ENCODE data around the gene IL36A. TPM values are rescaled to one million over a fixed set of nuclear protein-coding genes. Genes with fewer than 3 reads are reported as not detected.

IL36A gene
- total RNA-seq, 1 experiment from 2014 or later = not detected

DNA sequence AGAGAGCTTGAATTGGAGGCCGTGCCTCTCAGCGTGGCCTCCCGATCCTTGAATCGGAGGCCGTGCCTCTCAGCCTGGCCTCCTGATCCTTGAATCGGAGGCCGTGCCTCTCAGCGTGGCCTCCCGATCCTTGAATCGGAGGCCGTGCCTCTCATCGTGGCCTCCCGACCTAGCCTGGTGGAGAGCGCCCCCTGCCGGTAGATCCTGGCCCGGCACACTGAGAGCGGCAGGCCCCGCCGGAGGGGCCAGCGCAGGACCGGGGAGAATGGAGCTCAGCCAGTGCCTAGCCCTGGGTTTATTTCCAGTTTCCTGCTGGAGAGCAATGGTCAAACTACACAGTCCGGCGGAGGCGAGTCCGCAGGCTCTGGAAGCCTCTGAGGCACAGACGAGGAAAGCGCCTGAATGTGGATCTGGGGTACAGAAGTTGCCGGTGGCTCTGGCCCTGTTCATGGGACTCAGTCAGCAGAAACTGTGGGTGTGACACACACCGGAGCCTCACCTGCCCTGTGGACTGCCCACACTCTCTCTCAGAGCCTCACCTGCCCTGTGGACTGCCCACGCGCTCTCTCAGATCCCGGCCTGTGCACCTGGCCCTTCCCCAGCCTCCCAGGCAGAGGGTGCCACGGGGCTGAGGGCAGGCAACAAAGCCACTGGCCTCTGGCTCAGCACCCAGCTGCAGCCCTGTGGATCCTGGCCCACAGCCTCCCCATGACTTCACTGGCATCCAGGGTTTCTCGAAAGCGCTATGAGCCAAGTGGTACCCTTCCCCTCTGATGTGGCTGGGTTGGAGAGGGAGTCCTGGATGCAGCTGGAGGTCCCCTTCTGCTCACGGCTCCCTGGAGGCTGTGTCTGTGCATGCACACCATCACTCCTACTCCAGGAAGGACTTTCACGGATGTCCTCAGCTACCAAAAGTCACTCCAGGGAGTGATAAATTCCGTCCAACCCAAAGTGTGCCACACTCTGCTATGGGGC lies 45.9 kb downstream of the IL36A start:
- no peak for DNase-seq (ENCODE audit: low read depth)

DNA sequence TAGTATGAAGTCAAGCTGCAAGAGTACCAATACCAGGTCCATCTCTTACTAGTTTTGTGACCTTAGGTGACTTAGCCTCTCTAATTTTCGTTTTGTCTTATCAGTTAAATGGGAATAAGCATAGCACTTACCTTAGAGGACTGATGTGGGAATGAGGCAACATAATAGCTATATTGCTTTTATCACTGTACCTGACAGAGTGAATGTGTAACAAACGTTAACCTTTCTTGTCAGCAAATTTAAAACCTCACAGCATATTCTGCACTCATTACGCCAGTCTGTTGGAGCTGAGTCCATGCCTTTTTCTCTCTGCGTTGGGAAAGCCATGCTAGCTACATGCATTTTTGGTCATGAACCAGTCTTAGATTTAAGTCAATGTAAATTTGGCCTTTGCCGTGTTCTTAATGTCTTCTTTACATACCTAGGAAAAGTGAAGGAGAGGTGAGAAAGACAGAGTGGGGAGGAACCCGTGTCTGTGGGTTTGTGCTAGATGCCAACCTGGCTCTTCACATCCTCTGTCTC lies 47.2 kb downstream of the IL36A start, which contains the start of gene IL36B:
Gene IL36B (minus strand): TSS at position 472 of the 522 bp plus-strand sequence.
- DNase-seq (ENCODE audit: low read depth) = no peak

- DNase-seq (ENCODE audit: low read depth) = no peak
These were observed 48.4 kb downstream of the IL36A start for GRCh38 chr2:113053666-113054065.

GRCh38 chr2:113054066-113054465 lies 48.8 kb downstream of the IL36A start:
- DNase-seq (ENCODE audit: low read depth) = no peak

GRCh38 chr2:113056521-113056920 lies 51.3 kb downstream of the IL36A start:
- no peak for DNase-seq (ENCODE audit: low read depth)

DNA sequence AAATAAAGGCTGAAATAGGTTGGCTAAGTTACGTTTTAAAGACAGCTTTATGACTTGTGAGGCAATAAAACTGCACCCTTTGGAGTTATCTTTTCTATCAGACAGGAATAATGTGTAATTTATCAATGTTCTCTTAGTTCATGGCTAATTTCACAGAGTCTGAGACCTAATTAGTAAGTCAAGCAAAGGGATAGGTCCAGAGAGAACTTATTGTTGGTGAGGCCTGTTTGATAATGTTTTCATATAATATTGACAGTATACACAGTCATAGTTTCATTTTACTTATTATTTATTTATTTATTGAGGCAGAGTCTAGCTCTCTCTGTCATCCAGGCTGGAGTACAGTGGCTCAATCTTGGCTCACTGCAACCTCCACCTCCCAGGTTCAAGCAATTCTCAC lies 51.9 kb downstream of the IL36A start:
- no peak for DNase-seq (ENCODE audit: low read depth)

Other genes with a start within 250 kb of the IL36A start
- 47.1 and 61.9 TPM in 2 replicates for gene CKAP2L, start 240.8 kb upstream of the IL36A start, total RNA-seq (2014; rRNA removed; shearing (Covaris generic))
- 1.9 and 2.3 TPM in 2 replicates for gene IL1A, start 221.0 kb upstream of the IL36A start, total RNA-seq (2014; rRNA removed; shearing (Covaris generic))
- 57.5 and 71.6 TPM in 2 replicates for gene IL1B, start 168.7 kb upstream of the IL36A start, total RNA-seq (2014; rRNA removed; shearing (Covaris generic))
- gene IL37, start 94.3 kb upstream of the IL36A start, total RNA-seq (2014; rRNA removed; shearing (Covaris generic)) = 0.36 and 0.49 TPM in 2 replicates
- 0.24 and 0.59 TPM in 2 replicates for gene IL36G, start 27.5 kb upstream of the IL36A start, total RNA-seq (2014; rRNA removed; shearing (Covaris generic))
- not detected in 2 replicates for gene IL36B, start 47.4 kb downstream of the IL36A start, total RNA-seq (2014; rRNA removed; shearing (Covaris generic))
- not detected in 2 replicates for gene IL36RN, start 53.7 kb downstream of the IL36A start, total RNA-seq (2014; rRNA removed; shearing (Covaris generic))
- not detected in 2 replicates for gene IL1F10, start 62.5 kb downstream of the IL36A start, total RNA-seq (2014; rRNA removed; shearing (Covaris generic))
- 0.48 TPM in 1 of 2 replicates, not detected in the other for gene IL1RN, start 122.1 kb downstream of the IL36A start, total RNA-seq (2014; rRNA removed; shearing (Covaris generic))
- 2.5 and 5.9 TPM in 2 replicates for gene PSD4, start 168.5 kb downstream of the IL36A start, total RNA-seq (2014; rRNA removed; shearing (Covaris generic))